HG03432 (cell line): Measurements from ENCODE around the gene PSMC6.
"Not testable (repeated sequence)": the region's sequence is repeated elsewhere in the genome, so short reads cannot be mapped to it uniquely, and the experiment has no call there.

Experiments
- ATAC-seq: cut with Tn5 transposase; IDR thresholded peaks from one replicate; pipeline ENCODE4 v1.9.1; 2021; ENCODE audit warnings: mild to moderate bottlenecking, moderate library complexity; ENCODE audit not compliant: unreplicated experiment

PSMC6 gene

DNA sequence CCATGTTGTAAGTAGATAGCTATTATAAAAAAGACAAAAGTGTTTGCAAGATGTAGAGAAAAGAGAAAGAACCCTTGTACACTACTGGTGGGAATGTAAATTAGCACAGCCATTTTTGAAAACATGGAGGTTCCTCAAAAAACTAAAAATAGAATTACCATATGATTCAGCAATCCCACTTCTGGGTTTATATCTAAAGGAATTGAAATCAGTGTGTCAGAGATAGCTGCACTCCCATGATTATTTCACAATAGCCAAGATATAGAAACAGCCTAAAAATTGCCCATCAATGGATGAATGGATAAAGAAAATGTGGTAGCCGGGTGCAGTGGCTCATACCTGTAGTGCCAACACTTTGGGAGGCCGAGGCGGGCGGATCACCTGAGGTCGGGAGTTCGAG lies 9.2 kb downstream of the PSMC6 start:
- ATAC-seq: no peak

DNA sequence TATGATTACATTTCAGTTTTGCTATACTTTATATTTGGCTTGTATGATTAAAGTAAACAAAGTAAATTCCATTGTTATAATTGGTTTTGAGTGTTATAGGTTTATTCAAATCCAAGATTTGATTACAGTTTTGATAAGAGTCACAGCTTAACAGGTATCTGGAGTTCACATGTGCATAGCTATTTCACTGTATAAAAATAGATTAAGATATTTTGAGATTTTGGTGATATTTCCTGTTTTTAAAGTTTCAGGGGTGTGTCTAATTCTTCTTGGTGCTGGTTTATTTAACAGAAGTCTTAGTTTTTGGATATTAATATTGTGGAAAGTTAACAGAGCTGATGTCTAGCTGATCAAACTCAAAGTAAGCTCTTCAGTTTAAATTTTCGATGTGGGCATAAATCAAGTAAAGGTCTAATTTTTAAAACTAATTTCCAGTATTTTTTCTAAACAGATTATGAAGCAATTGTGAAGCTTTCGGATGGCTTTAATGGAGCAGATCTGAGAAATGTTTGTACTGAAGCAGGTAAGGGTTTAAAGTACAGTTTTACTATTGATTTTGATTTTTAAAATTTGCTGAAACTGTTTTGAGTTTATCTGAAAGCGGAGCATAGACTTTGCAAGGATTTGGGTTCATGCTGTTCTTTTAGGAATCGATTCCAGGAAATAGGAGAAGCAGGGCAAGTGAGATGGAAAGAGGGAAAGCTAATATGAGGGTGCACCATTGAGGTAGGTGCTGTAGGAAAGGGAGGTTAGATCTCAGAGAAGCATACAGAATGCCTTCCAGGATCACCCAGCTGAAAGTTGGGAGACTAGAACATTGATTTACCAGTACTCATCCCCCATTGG lies 16.7 kb downstream of the PSMC6 start:
- no peak for ATAC-seq

DNA sequence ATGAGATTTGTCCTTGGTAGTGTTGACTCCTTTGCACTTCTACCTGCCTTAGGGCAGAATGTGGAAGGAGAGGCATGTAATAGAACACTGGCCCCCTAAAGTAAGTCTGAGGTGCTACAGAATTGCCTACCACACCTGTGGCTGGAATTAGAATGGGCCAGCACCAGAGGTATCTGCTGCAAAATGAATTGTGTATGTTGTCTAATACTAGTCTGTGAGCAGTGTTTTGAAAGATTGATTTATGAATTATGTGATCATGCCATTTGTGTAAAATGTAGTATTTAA lies 17.3 kb downstream of the PSMC6 start:
- no peak for ATAC-seq

DNA sequence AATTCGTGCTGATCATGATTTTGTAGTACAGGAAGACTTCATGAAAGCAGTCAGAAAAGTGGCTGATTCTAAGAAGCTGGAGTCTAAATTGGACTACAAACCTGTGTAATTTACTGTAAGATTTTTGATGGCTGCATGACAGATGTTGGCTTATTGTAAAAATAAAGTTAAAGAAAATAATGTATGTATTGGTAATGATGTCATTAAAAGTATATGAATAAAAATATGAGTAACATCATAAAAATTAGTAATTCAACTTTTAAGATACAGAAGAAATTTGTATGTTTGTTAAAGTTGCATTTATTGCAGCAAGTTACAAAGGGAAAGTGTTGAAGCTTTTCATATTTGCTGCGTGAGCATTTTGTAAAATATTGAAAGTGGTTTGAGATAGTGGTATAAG lies 20.5 kb downstream of the PSMC6 start:
- ATAC-seq: not testable (repeated sequence)

DNA sequence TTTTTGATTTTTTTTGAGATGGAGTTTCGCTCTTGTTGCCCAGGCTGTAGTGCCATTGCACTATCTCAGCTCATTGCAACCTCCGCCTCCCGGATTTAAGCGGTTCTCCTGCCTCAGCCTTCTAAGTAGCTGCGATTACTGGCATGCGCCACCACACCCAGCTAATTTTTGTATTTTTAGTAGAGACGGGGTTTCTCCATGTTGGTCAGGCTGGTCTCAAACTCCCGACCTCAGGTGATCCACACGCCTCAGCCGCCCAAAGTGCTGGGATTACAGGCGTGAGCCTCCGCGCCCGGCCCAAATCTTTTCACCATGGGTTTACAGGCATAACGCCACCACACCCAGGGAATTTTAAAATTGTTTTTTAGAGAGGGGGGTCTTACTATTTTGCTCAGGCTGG lies 22.0 kb downstream of the PSMC6 start:
- ATAC-seq: not testable (repeated sequence)

DNA sequence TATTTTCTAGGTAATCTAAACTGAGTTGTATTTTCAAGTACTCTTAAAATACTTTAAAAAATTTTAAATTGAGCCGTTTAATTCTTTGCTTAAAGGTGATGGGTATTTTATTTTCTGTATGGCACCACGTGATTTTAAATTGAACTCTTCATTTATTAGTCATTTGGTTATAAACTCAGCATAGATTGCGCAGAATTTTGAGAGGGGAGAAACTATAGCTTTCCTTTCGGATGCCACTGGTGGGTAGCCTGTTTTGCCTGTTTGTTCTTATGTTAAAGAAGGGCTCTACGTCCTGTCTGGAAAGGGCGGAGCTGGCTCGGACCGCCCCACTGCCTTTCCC lies 22.6 kb downstream of the PSMC6 start:
- ATAC-seq: no peak

DNA sequence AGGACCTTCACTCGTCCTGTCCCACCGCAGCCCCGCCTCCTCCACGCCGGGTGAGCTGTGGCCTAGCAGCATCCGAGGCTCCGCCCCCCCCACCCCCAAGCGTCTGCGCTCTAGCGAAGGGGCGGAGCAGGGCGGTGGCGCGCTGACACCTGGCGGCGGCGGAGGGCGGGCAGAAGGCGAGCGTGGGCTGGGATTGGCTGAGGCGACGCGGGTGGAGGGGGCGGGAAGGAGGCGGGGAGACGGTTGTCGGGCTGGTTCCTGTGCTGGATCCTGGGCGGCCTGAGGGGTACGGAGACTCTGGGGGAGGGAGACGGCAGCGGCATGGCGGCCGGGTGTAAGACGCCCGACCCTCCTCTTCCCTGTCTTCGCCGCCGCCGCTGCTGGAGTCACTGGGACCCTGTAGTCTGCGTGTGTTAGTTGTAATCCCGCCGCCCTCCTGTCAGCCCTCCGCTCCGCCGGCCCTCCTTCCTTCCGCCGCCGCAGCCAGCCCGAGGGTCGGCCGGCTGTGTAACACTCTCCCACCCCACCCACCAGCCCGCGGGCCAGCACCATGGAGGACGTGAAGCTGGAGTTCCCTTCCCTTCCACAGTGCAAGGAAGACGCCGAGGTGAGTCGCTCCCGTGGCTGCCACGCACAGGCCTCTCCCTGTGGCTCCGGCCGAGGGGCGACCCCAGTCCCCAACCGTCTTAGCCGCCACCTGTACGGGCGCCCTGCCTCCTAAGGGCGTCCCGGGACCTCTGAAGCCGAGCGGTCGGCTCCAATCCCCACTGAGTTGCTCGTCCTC lies 23.1 kb downstream of the PSMC6 start, which contains the start of gene STYX:
TSS of gene STYX (plus strand) at position 242 of the 784 bp plus-strand sequence. CDS start at position 551, 309 bp downstream.
- ATAC-seq: peak; percentile 95

DNA sequence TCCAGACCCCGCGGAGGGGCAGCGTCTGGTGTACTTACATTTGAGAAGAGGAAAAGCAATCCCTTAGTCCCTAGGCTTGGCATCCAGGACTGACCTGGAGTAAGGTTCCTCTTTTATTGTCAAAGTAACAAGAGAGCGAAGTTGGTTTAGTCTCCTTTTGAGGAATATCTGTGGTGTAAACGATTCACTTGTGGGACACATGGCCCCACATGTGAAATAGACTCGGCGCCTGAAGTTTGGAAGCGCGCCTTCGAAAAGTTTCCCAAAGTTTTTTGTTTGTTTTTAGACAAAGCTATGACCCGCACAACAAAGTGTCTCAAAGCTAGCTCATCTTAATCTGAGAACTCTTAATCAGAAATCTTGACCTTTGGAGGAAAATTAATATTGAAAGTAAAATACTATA lies 23.7 kb downstream of the PSMC6 start:
- ATAC-seq: no peak

DNA sequence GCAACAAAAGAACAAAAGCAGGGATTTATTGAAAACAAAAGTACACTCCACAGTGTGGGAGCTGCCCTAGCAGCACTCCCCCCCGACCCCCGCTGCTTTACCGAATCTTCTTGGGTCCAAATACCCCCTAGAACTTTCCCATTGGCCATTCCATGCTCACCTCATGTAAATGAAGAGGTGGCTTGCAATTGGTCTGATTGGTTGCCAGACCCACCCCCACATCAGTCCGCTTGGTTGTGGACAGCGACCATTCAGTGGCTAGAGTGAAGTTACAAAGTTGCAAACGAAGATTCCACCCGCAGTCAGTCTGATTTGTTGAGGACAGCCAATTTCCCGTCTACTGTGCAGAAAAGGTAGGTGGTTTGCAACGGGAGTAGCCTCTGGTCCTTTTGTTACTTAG lies 26.8 kb downstream of the PSMC6 start:
- ATAC-seq: no peak

DNA sequence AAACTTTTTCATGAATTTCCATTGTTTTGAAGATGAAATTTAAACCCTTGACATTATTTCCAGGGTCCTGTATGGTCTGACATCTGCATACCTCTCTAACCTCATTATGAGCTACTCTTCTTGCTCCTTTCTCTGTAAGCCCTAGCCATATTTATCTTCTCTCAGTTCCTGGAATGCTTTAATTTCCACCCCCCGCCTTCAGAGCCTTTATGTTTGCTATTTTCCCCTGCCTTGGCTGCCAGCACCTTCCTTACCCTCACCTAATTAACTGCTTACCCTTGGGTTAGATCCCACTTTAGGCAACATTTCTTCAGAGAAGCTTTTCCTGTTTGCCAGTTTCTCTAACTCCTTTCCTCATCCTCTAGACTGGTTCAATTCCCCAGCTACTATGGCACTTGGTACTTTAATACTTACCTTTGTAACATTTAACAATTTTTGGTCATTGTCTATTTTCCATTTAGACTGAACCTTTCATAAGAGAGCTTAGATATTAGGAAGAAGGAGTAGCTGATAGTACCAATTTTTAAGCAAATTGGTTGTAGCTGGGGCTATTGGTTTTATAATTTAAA lies 29.0 kb downstream of the PSMC6 start:
- ATAC-seq: no peak

DNA sequence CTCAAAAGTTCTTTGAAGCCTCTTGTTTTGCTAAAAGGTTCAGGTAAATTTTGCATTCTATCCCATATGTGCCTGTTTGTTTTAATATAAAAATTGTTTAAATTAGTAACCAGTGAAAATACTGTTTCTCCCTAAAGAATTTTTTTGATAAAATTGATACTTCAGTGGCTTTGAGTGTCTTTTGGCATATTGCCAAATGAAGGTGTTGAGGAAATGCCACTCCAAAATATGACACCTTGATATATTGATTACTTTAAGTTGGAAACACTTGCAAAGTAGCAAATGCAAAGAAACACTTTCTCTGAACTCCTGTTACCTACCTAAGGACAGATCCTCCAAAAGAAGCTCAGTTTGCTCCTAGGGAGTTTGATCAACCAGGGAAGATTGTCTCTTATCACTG lies 31.4 kb downstream of the PSMC6 start:
- ATAC-seq: no peak

DNA sequence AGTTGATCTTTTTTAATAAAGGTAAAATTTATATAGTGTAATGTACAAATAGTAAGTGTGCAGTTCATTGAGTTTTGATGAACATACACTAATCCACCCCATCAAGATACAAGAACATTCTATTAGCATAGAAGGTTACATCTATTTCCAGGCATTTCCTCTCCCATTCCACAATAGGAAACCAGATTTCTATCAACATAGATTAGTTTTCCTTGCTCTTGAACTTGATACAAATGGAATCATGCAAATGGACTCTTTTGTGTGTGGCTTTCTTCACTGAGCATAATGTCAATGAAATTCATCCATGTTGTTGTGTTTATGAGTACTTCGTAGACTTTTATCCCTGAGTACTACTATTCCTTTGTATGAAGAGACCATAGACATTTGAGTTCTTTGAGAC lies 33.8 kb downstream of the PSMC6 start:
- no peak for ATAC-seq

DNA sequence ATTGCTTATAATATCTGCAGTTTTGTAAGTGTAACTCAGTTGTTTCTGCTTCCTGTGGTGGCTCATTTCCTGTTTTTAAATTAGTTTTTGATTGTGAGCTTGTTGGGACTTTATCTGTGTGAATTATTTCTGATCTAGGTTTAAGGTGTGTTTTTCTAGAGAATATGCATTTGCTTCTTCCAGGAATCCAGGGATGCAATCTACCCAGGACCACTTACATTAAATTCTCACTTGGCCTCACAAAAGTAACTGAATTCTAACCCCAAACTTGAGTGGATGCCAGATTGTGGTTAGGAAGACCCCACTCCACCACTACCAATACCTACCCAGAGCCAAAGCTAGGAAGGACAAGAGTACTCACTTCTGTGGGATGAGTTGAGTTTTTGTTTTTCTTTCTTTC lies 34.9 kb downstream of the PSMC6 start:
- peak; percentile 33 for ATAC-seq

DNA sequence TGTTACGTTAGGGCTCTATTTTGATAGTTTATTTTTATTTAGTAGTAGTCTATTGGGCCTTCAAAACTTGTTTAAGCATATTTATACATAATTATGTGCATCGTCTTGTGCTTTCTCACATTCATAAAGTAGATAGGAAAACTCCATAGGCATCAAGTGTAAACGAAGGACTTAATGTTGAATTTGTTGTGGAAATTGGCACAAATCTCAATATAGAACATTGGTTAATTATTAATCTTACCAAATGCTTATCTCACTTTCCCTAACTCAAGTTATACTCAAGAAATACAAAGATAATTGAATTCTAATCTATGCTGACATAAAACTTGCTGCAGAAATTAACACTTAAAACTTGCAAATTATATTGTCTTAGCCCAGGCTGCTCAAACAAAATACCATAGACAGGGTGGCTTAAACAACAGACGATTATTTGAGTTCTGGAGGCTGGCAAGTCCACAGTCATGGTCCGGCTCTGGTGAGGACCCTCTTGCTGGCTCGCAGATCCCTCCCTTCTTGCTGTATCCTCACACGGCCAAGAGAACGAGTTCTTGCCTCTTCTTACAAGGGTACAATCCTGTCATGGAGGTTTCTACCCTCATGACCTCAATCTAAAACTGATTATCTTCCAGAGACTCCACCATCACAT lies 41.8 kb downstream of the PSMC6 start:
- ATAC-seq: no peak

DNA sequence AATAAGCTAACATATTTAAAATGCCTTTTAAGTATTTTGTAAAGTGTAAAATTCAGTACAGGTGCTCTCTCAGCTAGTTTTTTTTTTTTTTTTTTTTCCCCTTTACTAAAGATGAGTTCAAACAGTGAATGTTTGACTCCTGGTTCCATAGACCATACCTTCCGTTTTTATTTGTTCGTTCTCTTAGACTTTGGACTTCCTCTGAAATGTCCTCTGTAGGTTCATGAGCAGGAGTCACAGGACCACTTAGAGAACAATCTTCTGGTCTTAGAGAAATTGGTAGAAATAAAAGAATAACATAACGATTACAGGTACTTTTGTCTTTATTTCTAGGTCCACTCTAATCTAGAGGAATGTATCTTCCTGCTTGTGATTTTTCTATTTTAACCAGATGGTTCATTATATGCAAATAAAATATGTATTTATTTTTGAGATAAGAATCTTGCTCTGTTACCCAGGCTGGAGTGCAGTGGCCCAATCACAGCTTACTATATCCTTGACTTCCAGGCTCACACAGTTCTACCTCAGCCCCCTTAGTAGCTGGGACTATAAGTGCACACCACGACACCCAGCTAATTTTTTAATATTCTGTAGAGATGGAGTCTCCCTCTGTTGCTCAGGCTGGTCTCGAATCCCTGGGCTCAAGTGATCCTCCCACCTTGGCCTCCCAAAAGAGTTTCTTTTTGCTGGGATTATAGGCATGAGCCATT lies 48.8 kb downstream of the PSMC6 start:
- ATAC-seq: no peak

DNA sequence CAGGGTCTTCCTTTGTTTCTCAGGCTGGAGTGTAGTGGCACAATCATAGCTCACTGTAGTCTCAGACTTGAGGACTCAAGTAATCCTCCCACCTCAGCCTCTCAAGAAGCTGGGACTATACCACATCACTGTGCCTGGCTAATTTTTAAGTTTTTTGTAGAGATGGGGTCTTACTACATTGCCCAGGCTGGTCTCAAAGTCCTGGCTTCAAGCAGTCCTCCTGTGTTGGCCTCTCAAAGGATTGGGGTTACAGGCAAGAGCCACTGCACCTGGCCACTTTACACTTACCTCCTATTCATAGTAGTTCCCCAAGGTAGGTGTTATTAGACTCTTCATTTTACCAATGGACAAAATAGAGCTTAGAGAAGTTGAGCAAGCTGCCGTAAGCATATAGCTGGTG lies 52.1 kb downstream of the PSMC6 start:
- no peak for ATAC-seq

DNA sequence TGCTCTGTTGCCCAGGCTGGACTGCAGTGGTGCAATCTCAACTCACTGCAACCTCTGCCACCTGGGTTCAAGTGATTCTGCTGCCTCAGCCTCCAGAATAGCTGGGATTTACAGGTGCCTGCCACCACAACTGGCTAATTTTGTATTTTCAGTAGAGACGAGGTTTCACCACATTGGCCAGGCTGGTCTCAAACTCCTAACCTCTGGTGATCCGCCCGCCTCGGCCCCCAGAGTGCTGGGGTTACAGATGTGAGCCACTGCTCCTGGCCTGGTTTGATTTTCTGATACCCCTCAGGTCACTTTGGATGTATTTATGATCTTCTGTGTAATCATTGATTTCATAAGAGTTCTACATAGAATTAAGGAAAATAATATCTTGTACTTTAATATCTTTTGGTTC lies 55.9 kb downstream of the PSMC6 start:
- ATAC-seq: not testable (repeated sequence)

DNA sequence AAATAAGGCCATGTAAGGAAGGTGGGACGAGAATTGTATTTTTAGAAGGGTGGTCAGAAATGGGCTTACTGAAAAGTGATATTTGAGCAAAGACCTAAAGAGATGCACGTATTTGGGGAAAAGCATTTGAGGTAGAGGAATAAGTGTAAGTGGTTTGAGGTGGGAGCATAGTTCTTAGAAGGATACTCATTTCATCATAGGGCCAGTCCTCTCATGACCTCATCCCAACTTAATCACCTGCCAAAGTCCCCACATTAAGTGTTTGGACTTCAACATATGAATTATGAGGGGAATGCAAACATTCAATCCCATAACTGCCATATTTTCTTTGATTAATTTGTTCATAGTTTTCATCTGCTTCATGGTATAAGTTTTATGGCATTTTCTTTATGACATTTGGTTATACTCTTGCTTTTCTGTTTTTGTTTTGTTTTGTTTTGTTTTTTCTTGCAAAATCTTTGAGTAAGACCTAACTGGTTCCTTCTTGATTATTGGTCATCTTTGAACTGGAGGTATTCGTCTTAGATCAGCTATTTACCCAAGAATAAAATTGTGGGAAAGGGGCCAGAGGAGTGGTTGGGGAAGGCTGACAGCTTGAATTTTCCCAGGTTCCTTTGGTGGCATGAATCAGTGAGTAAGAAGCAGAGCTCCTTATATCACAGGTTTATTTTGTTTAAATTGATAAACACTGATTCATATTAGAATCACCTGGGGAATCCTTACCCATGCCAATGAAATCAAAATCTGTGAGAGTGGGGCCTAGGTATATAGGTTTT lies 60.2 kb downstream of the PSMC6 start:
- no peak for ATAC-seq

DNA sequence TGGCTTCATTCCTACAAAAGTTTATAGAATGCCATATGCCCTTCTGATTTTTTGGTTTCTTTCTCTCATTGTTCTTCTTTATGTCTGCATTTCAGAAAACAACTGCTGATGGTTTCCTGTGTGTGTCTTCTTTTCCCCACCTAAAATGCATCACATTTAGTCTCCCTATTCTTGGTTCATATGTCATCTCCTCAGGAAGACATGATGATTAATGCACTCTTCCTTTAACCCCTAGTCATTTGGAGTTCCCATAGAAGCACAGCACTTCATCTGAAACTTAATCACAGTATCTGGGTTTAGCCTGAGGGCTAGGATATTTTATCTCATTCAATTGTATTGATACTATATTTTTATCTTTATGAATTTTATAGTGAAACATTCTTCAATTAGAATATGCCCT lies 62.9 kb downstream of the PSMC6 start:
- no peak for ATAC-seq

DNA sequence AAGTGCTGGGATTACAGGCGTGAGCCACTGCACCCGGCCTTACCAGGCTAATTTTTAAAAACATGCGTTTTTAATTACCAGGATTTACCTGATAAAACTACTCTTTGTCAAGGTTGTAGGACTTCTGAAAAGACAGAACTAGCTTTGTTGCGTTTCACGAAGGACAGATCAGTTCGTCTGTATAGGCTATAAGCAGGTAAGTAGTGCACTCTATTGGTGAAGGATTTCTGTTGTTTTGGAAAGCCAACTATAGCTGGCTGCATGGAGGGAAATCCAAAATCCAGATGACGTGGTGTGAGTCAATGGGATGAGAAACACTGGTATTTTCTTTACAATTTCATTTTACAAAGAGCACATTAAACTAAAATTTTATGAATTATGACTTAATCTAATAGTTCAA lies 69.8 kb downstream of the PSMC6 start:
- ATAC-seq: no peak
